MM.1S (cell line): ENCODE data around the gene HDAC6.

Source experiments
- DNase-seq: peaks from one replicate; pipeline ENCODE4 v3.0.0-alpha.2; 2015
- H2AFZ ChIP-seq: fragments of 300-600 bp; sonication (generic); 2 replicates; pipeline ENCODE4 v1.6.0; 2016; ENCODE audit warnings: antibody characterized with exemption, low read length
- H3F3A ChIP-seq: fragments of 300-600 bp; sonication (generic); 2 replicates; pipeline ENCODE4 v1.6.1; 2016; ENCODE audit warnings: mild to moderate bottlenecking, antibody characterized with exemption, low read length, moderate library complexity, mixed read lengths; ENCODE audit not compliant: insufficient read depth
- H3K27ac ChIP-seq: fragments of 300-600 bp; sonication (generic); 2 replicates; pipeline ENCODE4 v1.5.1; 2016; ENCODE audit warnings: mild to moderate bottlenecking, low read length
- H3K27me3 ChIP-seq: fragments of 300-600 bp; sonication (generic); replicated peaks from 2 replicates; pipeline ENCODE4 v1.6.0; 2016; ENCODE audit warnings: low read length; ENCODE audit not compliant: insufficient read depth
- H3K36me3 ChIP-seq: fragments of 300-600 bp; sonication (generic); replicated peaks from 2 replicates; pipeline ENCODE4 v1.6.1; 2016; ENCODE audit warnings: mild to moderate bottlenecking, low read length, mixed read lengths; ENCODE audit not compliant: insufficient read depth
- H3K4me1 ChIP-seq: fragments of 300-600 bp; sonication (generic); 2 replicates; pipeline ENCODE4 v1.6.1; 2016; ENCODE audit warnings: low read length, mixed read lengths
- H3K4me2 ChIP-seq: fragments of 300-600 bp; sonication (generic); 2 replicates; pipeline ENCODE4 v1.6.0; 2016; ENCODE audit warnings: low read depth, low read length
- H3K4me3 ChIP-seq: fragments of 300-600 bp; sonication (generic); 2 replicates; pipeline ENCODE4 v1.5.1; 2016; ENCODE audit warnings: low read length, mixed read lengths
- H3K79me2 ChIP-seq: fragments of 300-600 bp; sonication (generic); 2 replicates; pipeline ENCODE4 v1.6.1; 2016; ENCODE audit warnings: mixed run types, low read length, mixed read lengths
- H3K9ac ChIP-seq: fragments of 300-600 bp; sonication (generic); 2 replicates; pipeline ENCODE4 v1.6.1; 2016; ENCODE audit warnings: low read length, mixed read lengths
- H3K9me2 ChIP-seq: fragments of 300-600 bp; sonication (generic); replicated peaks from 2 replicates; pipeline ENCODE4 v1.6.1; 2016; ENCODE audit warnings: mild to moderate bottlenecking, low read length, mixed read lengths; ENCODE audit not compliant: insufficient read depth
- H3K9me3 ChIP-seq: fragments of 300-600 bp; sonication (generic); replicated peaks from 2 replicates; pipeline ENCODE4 v1.6.1; 2016; ENCODE audit warnings: mild to moderate bottlenecking, low read length, mixed read lengths; ENCODE audit not compliant: insufficient read depth
- H4K20me1 ChIP-seq: fragments of 300-600 bp; sonication (generic); 2 replicates; pipeline ENCODE4 v1.6.1; 2016; ENCODE audit warnings: mild to moderate bottlenecking, low read length, moderate library complexity, mixed read lengths; ENCODE audit not compliant: insufficient read depth
- CTCF ChIP-seq: fragments of 300-600 bp; sonication (generic); IDR thresholded peaks from 2 replicates; pipeline ENCODE4 v1.5.1; 2016; ENCODE audit warnings: antibody characterized with exemption, low read length, mixed read lengths
- EZH2 ChIP-seq: fragments of 300-600 bp; sonication (generic); optimal IDR thresholded peaks from 2 replicates; pipeline ENCODE3; 2017; ENCODE audit warnings: low read depth, mild to moderate bottlenecking, antibody characterized with exemption, low read length, mixed read lengths
- EZH2phosphoT487 ChIP-seq: fragments of 300-600 bp; sonication (generic); IDR thresholded peaks from 2 replicates; pipeline ENCODE4 v1.6.1; 2018; ENCODE audit warnings: antibody characterized with exemption, low read length

The HDAC6 gene

GRCh38 chrX:48779399-48779798, 22.5 kb upstream of the HDAC6 start:
- Histone ChIP-seq H3F3A (no peaks in the 10 kb centered on the region), H3K9ac (no peak overlapping the region), H3K27ac (no peak overlapping the region), H3K36me3 (no peaks in the 10 kb centered on the region), H2AFZ (no peak overlapping the region), H3K4me2 (no peak overlapping the region), H3K4me3 (no peak overlapping the region), H3K27me3 (no peaks in the 10 kb centered on the region), H4K20me1 (no peaks in the 10 kb centered on the region), H3K79me2 (no peaks in the 10 kb centered on the region), H3K9me2 (no peaks in the 10 kb centered on the region), H3K4me1 (no peaks in the 10 kb centered on the region), H3K9me3 (no peaks in the 10 kb centered on the region)
- DNase-seq: no peak
- TF ChIP-seq CTCF (no peak), EZH2phosphoT487 (no peak), EZH2 (no peak)

GRCh38 chrX:48781705-48782104, 20.2 kb upstream of the HDAC6 start:
- H2AFZ ChIP-seq: no peak overlapping the region
- TF ChIP-seq CTCF (no peak), EZH2phosphoT487 (no peak), EZH2 (no peak)
- DNase-seq: no peak
- H3K79me2 ChIP-seq: no peaks in the 10 kb centered on the region
- no peaks in the 10 kb centered on the region for H3K9me3 ChIP-seq
- no peak overlapping the region for H3K4me3 ChIP-seq
- no peak overlapping the region for H3K9ac ChIP-seq
- no peak overlapping the region for H3K27ac ChIP-seq
- no peaks in the 10 kb centered on the region for H3K9me2 ChIP-seq
- no peaks in the 10 kb centered on the region for H3K4me1 ChIP-seq
- H3F3A ChIP-seq: no peaks in the 10 kb centered on the region
- no peaks in the 10 kb centered on the region for H3K36me3 ChIP-seq
- H4K20me1 ChIP-seq: no peaks in the 10 kb centered on the region
- H3K27me3 ChIP-seq: no peaks in the 10 kb centered on the region
- H3K4me2 ChIP-seq: no peak overlapping the region

DNA sequence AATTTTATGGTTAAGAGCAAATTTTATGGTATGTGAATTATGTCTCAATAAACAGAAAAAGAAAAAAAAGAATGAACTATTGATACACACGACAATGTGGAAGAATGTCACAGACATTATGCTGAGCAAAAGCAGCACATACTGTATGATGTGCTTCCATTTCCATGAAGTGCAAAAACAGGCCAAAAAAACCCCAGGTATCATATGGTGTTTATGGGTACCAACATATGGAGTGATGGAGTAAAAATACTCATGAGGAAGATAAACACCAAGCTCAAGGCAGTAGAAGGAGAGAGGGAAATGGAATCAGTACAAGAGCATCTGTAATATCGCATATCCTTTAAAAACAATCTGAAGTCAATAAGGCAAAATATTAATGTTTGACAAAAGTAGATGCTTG, 19.7 kb upstream of the HDAC6 start:
- Histone ChIP-seq H3K36me3 (no peaks in the 10 kb centered on the region), H4K20me1 (no peaks in the 10 kb centered on the region), H3K79me2 (no peaks in the 10 kb centered on the region), H3K27ac (no peak overlapping the region), H3K9ac (no peak overlapping the region), H3K4me1 (no peaks in the 10 kb centered on the region), H3K4me2 (no peak overlapping the region), H3K4me3 (no peak overlapping the region), H3K27me3 (no peaks in the 10 kb centered on the region), H3K9me3 (no peaks in the 10 kb centered on the region), H2AFZ (no peak overlapping the region), H3K9me2 (no peaks in the 10 kb centered on the region), H3F3A (no peaks in the 10 kb centered on the region)
- TF ChIP-seq EZH2phosphoT487 (no peak), EZH2 (no peak), CTCF (no peak)
- DNase-seq: no peak

GRCh38 chrX:48782795-48783194, 19.1 kb upstream of the HDAC6 start:
- Histone ChIP-seq H3K9me2 (no peaks in the 10 kb centered on the region), H3K27ac (no peak overlapping the region), H4K20me1 (no peaks in the 10 kb centered on the region), H3K36me3 (no peaks in the 10 kb centered on the region), H3K4me2 (no peak overlapping the region), H3F3A (no peaks in the 10 kb centered on the region), H3K27me3 (no peaks in the 10 kb centered on the region), H3K4me1 (no peaks in the 10 kb centered on the region), H3K4me3 (no peak overlapping the region), H2AFZ (no peak overlapping the region), H3K79me2 (no peaks in the 10 kb centered on the region), H3K9me3 (no peaks in the 10 kb centered on the region), H3K9ac (no peak overlapping the region)
- DNase-seq: no peak
- TF ChIP-seq EZH2phosphoT487: no peak
- TF ChIP-seq EZH2: no peak
- TF ChIP-seq CTCF: no peak
